HCT116 (cell line): ENCODE data around the gene STRN3.

Experiments
- CEBPB ChIP-seq: IDR thresholded peaks from 2 replicates; pipeline ENCODE4 v1.6.1; 2012; ENCODE audit warnings: low read depth
- EGR1 ChIP-seq: IDR thresholded peaks from 2 replicates; pipeline ENCODE4 v1.6.1; 2012; ENCODE audit warnings: low read depth
- EZH2 ChIP-seq: fragments of 200-600 bp; sonication (generic); IDR thresholded peaks from 2 replicates; pipeline ENCODE4 v1.6.1; 2017; ENCODE audit warnings: antibody characterized with exemption, mixed run types
- EZH2phosphoT487 ChIP-seq: fragments of 200-600 bp; IDR thresholded peaks from 2 replicates; pipeline ENCODE4 v1.6.1; 2018; ENCODE audit warnings: antibody characterized with exemption, borderline replicate concordance
- POLR2A ChIP-seq: IDR thresholded peaks from 2 replicates; pipeline ENCODE4 v1.7.0; 2011; ENCODE audit warnings: borderline replicate concordance; ENCODE audit not compliant: insufficient read depth, insufficient read length; ENCODE audit errors: extremely low read depth
- POLR2AphosphoS5 ChIP-seq: IDR thresholded peaks from 2 replicates; pipeline ENCODE4 v1.6.1; 2011; ENCODE audit warnings: mild to moderate bottlenecking, low read depth, low read length, moderate library complexity
- RAD21 ChIP-seq: IDR thresholded peaks from 2 replicates; pipeline ENCODE4 v1.6.1; 2012; ENCODE audit warnings: low read depth, mild to moderate bottlenecking
- YY1 ChIP-seq: IDR thresholded peaks from 2 replicates; pipeline ENCODE4 v1.6.1; 2011; ENCODE audit warnings: low read length, low read depth, moderate library complexity, mild to moderate bottlenecking; ENCODE audit not compliant: insufficient replicate concordance; ENCODE audit errors: extremely low read depth
- ZNF274 ChIP-seq: fragments of 200-500 bp; sonication (Bioruptor generic); IDR thresholded peaks from 2 replicates; pipeline ENCODE4 v1.6.1; 2014; ENCODE audit warnings: mild to moderate bottlenecking, low read depth, low read length, inconsistent platforms
- TF ChIP-seq, protein P1 (sequence below), 3 experiments: fragments of 200-600 bp in 1 of 3; sonication (generic) in 1 of 3; IDR thresholded peaks in 2 of 3; conservative IDR thresholded peaks in 1 of 3; 2 replicates each; pipeline ENCODE4 v1.5.1; 2012 to 2017; ENCODE audit warnings: low read depth in 2 of 3, low read length in 2 of 3, antibody characterized with exemption in 1 of 3, borderline replicate concordance in 1 of 3, control low read depth in 1 of 3, mild to moderate bottlenecking in 1 of 3, mixed read lengths in 1 of 3, mixed run types in 1 of 3, moderate library complexity in 1 of 3; ENCODE audit not compliant: insufficient read depth in 1 of 3
- TF ChIP-seq, protein P2 (sequence below): IDR thresholded peaks from 2 replicates; pipeline ENCODE4 v1.6.1; 2012; ENCODE audit warnings: low read depth

DNA sequence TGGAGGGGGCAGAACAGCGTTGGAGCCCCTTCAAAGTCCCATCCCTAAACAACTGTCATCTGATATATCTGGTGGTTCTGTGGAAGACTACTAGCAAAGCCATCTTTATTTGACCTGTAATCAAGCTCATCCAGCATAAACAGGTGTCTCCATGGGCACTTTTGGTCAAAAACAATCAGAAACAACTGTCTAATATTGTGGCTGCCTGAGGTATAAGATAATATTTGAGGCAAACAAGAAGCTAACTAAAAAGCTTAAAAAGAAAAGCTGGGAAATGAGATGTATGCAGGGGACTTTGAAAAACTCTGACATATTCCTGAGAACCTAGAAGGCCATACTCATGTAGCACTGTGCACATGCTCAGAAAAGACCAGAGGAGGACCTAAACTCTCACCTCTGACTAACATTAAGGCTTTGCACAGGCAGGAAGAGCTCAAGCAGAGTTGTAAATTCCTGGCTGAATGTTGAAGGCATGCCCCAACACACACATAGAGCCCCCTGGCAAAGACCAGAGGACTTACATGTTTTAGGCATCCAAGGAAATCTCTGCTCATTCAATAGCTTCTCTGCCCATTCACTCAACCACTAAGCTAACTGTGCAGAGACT is 28.0 kb downstream of the STRN3 start:
- TF ChIP-seq, protein P1, sequence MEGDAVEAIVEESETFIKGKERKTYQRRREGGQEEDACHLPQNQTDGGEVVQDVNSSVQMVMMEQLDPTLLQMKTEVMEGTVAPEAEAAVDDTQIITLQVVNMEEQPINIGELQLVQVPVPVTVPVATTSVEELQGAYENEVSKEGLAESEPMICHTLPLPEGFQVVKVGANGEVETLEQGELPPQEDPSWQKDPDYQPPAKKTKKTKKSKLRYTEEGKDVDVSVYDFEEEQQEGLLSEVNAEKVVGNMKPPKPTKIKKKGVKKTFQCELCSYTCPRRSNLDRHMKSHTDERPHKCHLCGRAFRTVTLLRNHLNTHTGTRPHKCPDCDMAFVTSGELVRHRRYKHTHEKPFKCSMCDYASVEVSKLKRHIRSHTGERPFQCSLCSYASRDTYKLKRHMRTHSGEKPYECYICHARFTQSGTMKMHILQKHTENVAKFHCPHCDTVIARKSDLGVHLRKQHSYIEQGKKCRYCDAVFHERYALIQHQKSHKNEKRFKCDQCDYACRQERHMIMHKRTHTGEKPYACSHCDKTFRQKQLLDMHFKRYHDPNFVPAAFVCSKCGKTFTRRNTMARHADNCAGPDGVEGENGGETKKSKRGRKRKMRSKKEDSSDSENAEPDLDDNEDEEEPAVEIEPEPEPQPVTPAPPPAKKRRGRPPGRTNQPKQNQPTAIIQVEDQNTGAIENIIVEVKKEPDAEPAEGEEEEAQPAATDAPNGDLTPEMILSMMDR (IDR thresholded peaks at IDR 0.05 in 2 of 3, conservative IDR thresholded peaks at IDR 0.05 in 1 of 3; ENCODE audit: borderline replicate concordance in 1 of 3, insufficient read depth in 1 of 3, low read depth in 2 of 3, low read length in 2 of 3), result no peak
- TF ChIP-seq POLR2AphosphoS5 (no peak), EGR1 (no peak), POLR2A (no peak), EZH2 (no peak), ZNF274 (no peak), EZH2phosphoT487 (no peak), CEBPB (no peak), RAD21 (no peak), YY1 (no peak)
- TF ChIP-seq, protein P2, sequence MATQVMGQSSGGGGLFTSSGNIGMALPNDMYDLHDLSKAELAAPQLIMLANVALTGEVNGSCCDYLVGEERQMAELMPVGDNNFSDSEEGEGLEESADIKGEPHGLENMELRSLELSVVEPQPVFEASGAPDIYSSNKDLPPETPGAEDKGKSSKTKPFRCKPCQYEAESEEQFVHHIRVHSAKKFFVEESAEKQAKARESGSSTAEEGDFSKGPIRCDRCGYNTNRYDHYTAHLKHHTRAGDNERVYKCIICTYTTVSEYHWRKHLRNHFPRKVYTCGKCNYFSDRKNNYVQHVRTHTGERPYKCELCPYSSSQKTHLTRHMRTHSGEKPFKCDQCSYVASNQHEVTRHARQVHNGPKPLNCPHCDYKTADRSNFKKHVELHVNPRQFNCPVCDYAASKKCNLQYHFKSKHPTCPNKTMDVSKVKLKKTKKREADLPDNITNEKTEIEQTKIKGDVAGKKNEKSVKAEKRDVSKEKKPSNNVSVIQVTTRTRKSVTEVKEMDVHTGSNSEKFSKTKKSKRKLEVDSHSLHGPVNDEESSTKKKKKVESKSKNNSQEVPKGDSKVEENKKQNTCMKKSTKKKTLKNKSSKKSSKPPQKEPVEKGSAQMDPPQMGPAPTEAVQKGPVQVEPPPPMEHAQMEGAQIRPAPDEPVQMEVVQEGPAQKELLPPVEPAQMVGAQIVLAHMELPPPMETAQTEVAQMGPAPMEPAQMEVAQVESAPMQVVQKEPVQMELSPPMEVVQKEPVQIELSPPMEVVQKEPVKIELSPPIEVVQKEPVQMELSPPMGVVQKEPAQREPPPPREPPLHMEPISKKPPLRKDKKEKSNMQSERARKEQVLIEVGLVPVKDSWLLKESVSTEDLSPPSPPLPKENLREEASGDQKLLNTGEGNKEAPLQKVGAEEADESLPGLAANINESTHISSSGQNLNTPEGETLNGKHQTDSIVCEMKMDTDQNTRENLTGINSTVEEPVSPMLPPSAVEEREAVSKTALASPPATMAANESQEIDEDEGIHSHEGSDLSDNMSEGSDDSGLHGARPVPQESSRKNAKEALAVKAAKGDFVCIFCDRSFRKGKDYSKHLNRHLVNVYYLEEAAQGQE, result no peak
